Gastrocnemius medialis (tissue), 4 donors: ENCODE data around the gene ADORA3. TPM values are rescaled to one million over a fixed set of nuclear protein-coding genes. Genes with fewer than 3 reads are reported as not detected.

Source experiments
- ATAC-seq, 2 donors: fragments of 150-250 bp; one replicate each; pipeline ENCODE4 v1.9.1; 2016
- DNase-seq, 2 donors: peaks; one replicate each; pipeline ENCODE4 v3.0.0-alpha.2; 2019
- H3K27ac ChIP-seq, 4 donors: fragments of 200-600 bp; sonication (generic); 1 replicate in 1 of 4; 2 replicates in 3 of 4; pipeline ENCODE4 v1.5.1; 2016 to 2018; ENCODE audit warnings: mild to moderate bottlenecking in 2 of 4, moderate library complexity in 1 of 4
- H3K27me3 ChIP-seq, 3 donors: fragments of 200-600 bp; sonication (generic) in 2 of 3; 1 replicate in 1 of 3; 2 replicates in 2 of 3; pipeline versions ENCODE4 v1.5.1 to v1.6.0; 2016 to 2019; ENCODE audit warnings: mild to moderate bottlenecking in 1 of 3, moderate library complexity in 1 of 3
- H3K36me3 ChIP-seq, 2 donors: fragments of 200-600 bp; sonication (generic) in 1 of 2; one replicate each; pipeline ENCODE4 v1.5.1; 2017 to 2018
- H3K4me1 ChIP-seq, 2 donors: fragments of 200-600 bp; sonication (generic) in 1 of 2; one replicate each; pipeline ENCODE4 v1.5.1; 2016 to 2017; ENCODE audit warnings: mild to moderate bottlenecking in 2 of 2
- H3K4me3 ChIP-seq, 4 donors: fragments of 200-600 bp; sonication (generic) in 3 of 4; 1 replicate in 1 of 4; 2 replicates in 3 of 4; pipeline ENCODE4 v1.5.1; 2016 to 2019; ENCODE audit warnings: mild to moderate bottlenecking in 2 of 4
- H3K9me3 ChIP-seq, 3 donors: fragments of 200-600 bp; sonication (generic) in 2 of 3; 1 replicate in 1 of 3; 2 replicates in 2 of 3; pipeline ENCODE4 v1.5.1; 2016 to 2019
- POLR2A ChIP-seq, 2 donors: fragments of 450-650 bp; IDR thresholded peaks; one replicate each; pipeline ENCODE4 v1.6.1; 2017; ENCODE audit warnings: antibody characterized with exemption in 2 of 2, mild to moderate bottlenecking in 2 of 2, moderate library complexity in 2 of 2
- in situ Hi-C, 4 donors: fragments of 200-750 bp; cut with MboI; loops; one replicate each; pipeline versions ENCODE4 v1.15.0 to v1.8.0; 2017; ENCODE audit warnings: low sequenced_read_pairs in 4 of 4
- intact Hi-C: fragments of 100-400 bp; cut with DNase I; formaldehyde crosslinking; loops from one replicate; pipeline ENCODE4 v1.15.1; 2023; ENCODE audit warnings: low total_unique reads
- total RNA-seq, 4 donors: library from RNA; depleted of rRNA; stranded (reverse); fragments of >200 nt; gene quantifications; one replicate each; pipeline versions ENCODE4 v1.1.0 to v1.2.3, GENCODE V29; 2016
- TF ChIP-seq, protein P1 (sequence below), 5 experiments: fragments of 450-650 bp in 3 of 5; fragments of 200-600 bp in 2 of 5; sonication (generic) in 2 of 5; IDR thresholded peaks in 4 of 5; conservative IDR thresholded peaks in 1 of 5; 1 replicate in 4 of 5; 2 replicates in 1 of 5; pipeline ENCODE4 v1.5.1; 2016 to 2019; ENCODE audit warnings: antibody characterized with exemption in 5 of 5, mild to moderate bottlenecking in 3 of 5, moderate library complexity in 3 of 5

Gene ADORA3
- total RNA-seq, 4 donors from 2014 or later, result 1.0 to 4.1 (median 2.1) TPM

DNA sequence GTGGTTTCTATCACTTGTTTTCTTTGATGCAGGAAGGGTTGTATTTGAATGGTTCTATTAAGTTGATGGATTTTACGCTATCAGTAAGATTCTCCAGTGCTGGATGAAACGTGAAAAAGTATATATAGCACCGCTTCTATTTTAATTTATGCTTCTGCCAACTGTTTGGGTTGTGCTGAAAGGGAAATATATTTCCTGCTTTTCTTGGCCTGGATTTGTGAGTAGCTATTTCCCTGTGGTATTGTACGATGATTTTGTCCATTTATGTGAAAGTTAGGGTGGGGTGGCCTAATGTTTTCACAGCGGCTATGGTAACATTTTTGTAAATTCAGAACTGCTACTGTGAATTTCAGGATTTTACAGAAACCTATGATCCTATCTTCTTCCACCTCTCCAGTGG is 29.3 kb downstream of the ADORA3 start:
- H3K4me1 ChIP-seq, result peaks cover 0 to 4% of the 10 kb centered on the region in 2 donors
- no peak for TF ChIP-seq POLR2A (IDR thresholded peaks at IDR 0.05)
- TF ChIP-seq, protein P1, sequence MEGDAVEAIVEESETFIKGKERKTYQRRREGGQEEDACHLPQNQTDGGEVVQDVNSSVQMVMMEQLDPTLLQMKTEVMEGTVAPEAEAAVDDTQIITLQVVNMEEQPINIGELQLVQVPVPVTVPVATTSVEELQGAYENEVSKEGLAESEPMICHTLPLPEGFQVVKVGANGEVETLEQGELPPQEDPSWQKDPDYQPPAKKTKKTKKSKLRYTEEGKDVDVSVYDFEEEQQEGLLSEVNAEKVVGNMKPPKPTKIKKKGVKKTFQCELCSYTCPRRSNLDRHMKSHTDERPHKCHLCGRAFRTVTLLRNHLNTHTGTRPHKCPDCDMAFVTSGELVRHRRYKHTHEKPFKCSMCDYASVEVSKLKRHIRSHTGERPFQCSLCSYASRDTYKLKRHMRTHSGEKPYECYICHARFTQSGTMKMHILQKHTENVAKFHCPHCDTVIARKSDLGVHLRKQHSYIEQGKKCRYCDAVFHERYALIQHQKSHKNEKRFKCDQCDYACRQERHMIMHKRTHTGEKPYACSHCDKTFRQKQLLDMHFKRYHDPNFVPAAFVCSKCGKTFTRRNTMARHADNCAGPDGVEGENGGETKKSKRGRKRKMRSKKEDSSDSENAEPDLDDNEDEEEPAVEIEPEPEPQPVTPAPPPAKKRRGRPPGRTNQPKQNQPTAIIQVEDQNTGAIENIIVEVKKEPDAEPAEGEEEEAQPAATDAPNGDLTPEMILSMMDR (IDR thresholded peaks at IDR 0.05 in 4 of 5, conservative IDR thresholded peaks at IDR 0.05 in 1 of 5), result no peak
- H3K27me3 ChIP-seq, result no peaks in the 10 kb centered on the region
- H3K9me3 ChIP-seq, result no peaks in the 10 kb centered on the region
- intact Hi-C loops (no loop called here), in situ Hi-C loops (no loop called here)
- H3K27ac ChIP-seq, result peak overlapping the region; percentile 3 to 60 (median 46)
- H3K4me3 ChIP-seq, result peak overlapping the region in 3 of 4 donors; percentile 7 to 30 (median 15)
- DNase-seq, result no peak
- H3K36me3 ChIP-seq, result peaks cover 0 to 59% of the 10 kb centered on the region in 2 donors
- no peak for ATAC-seq

DNA sequence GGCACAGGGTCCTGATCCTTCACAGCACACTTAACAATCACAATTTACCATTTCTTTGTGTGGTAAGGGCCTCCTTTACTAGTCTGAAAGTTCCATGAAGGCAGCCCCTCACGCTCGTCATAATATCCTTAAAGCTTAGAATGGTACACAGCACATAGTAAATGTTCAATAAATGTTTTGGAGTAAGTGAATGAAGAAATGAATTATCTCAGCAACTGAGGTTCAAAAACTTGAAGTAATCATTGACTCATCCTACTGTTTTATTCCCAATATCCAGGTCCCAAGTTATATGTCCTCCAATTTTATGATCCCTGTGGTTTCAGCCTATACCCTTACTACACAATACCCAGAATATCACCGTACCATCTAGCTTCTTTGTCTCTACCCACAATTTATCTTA is 31.9 kb downstream of the ADORA3 start:
- Histone ChIP-seq H3K9me3 (no peaks in the 10 kb centered on the region), H3K4me3 (no peak overlapping the region), H3K36me3 (peaks cover 0 to 71% of the 10 kb centered on the region in 2 donors), H3K27me3 (no peaks in the 10 kb centered on the region), H3K27ac (no peak overlapping the region), H3K4me1 (peaks cover 0 to 4% of the 10 kb centered on the region in 2 donors)
- no peak for ATAC-seq
- in situ Hi-C loops (no loop called here), intact Hi-C loops (no loop called here)
- TF ChIP-seq, protein P1 (IDR thresholded peaks at IDR 0.05 in 4 of 5, conservative IDR thresholded peaks at IDR 0.05 in 1 of 5), result no peak
- no peak for TF ChIP-seq POLR2A (IDR thresholded peaks at IDR 0.05)
- no peak for DNase-seq

DNA sequence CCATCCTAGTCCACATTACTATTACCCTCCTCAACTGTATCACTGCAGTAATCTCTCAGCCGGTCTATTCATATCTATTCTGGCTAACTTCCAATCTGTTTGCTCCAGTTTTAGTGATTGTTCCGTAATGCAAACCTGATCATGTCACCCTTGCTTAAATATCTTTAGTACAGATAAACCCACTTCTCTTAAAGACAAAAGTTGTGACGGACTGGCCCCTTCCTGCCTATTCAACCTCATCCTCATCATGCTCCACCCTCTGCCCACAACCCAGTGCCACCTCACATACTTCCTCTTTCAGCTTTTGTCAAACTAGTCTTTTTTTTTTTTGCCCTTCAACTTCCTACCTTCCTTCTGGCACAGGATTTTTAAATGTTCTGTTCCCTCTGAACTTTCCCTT is 32.4 kb downstream of the ADORA3 start:
- in situ Hi-C loops, result no loop called here
- peak; percentile 26 to 51 for ATAC-seq
- DNase-seq, result peak; percentile 20 to 49
- Histone ChIP-seq H3K4me1 (peaks cover 0 to 3% of the 10 kb centered on the region in 2 donors), H3K4me3 (no peak overlapping the region), H3K36me3 (peaks cover 0 to 75% of the 10 kb centered on the region in 2 donors), H3K27me3 (no peaks in the 10 kb centered on the region), H3K27ac (no peak overlapping the region), H3K9me3 (no peaks in the 10 kb centered on the region)
- TF ChIP-seq POLR2A (IDR thresholded peaks at IDR 0.05), result no peak
- TF ChIP-seq, protein P1 (IDR thresholded peaks at IDR 0.05 in 4 of 5, conservative IDR thresholded peaks at IDR 0.05 in 1 of 5), result no peak
- intact Hi-C loops, result no loop called here

DNA sequence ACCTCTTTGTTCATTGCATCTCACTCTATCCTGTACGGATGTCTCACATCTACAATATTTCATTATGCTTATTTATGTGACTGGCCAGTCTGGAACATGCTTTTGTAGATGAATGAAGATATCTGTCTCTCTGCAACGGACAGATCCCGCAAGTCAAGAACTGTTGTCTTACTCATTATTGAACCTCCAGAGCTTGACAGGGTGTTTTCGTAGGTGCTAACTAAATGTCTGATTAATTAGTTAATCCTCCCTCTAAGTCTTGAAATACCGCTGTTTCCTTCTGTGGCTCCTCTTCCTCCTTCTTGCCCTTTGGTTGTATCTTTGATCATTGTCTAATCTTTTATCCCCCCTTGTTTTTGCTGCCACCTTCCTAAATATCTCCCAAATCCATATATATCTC is 32.8 kb downstream of the ADORA3 start:
- Histone ChIP-seq H3K9me3 (no peaks in the 10 kb centered on the region), H3K36me3 (peaks cover 0 to 79% of the 10 kb centered on the region in 2 donors), H3K27ac (no peak overlapping the region), H3K27me3 (no peaks in the 10 kb centered on the region), H3K4me3 (no peak overlapping the region), H3K4me1 (no peaks in the 10 kb centered on the region)
- in situ Hi-C loops, result no loop called here
- ATAC-seq (no peak), DNase-seq (no peak)
- TF ChIP-seq, protein P1 (IDR thresholded peaks at IDR 0.05 in 4 of 5, conservative IDR thresholded peaks at IDR 0.05 in 1 of 5), result no peak
- TF ChIP-seq POLR2A (IDR thresholded peaks at IDR 0.05), result no peak
- intact Hi-C loops, result no loop called here

DNA sequence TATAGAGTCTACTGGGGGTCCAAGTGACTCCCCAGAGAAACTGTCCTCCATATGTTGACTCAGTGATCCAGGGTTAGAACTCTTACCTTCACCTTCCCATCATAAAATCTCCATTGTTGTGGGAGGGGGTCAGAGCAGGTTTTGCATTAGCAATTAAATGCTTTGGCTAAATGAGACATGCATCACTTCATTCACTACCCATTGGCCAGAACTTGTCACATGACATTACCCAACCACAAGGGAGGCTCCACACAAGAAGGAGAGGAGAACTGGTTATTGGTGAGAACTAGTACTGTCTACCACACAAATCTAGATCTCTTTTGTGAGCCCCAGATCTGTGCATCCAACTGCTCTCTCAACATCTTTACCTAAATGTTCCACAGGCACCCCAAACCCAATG is 33.9 kb downstream of the ADORA3 start:
- Histone ChIP-seq H3K27me3 (no peaks in the 10 kb centered on the region), H3K27ac (no peak overlapping the region), H3K9me3 (no peaks in the 10 kb centered on the region), H3K4me1 (no peaks in the 10 kb centered on the region), H3K4me3 (no peak overlapping the region), H3K36me3 (peaks cover 0 to 85% of the 10 kb centered on the region in 2 donors)
- TF ChIP-seq POLR2A (IDR thresholded peaks at IDR 0.05), result no peak
- TF ChIP-seq, protein P1 (IDR thresholded peaks at IDR 0.05 in 4 of 5, conservative IDR thresholded peaks at IDR 0.05 in 1 of 5), result no peak
- intact Hi-C loops (no loop called here), in situ Hi-C loops (no loop called here)
- ATAC-seq (no peak), DNase-seq (no peak)
